ENCODE measurements around the gene LYZL4.

The LYZL4 gene

GRCh38 chr3:42439261-42440115 lies 29.1 kb upstream of the LYZL4 start:
- DNase-seq (ENCODE audit: low read depth in 1 of 2, low spot score in 1 of 2): no peak
- H3K27ac ChIP-seq (replicated peaks): no peak overlapping the region
- TF ChIP-seq GABPA (IDR thresholded peaks at IDR 0.05; ENCODE audit: low read depth): no peak
- no peak for TF ChIP-seq POLR2AphosphoS5 (IDR thresholded peaks at IDR 0.05; ENCODE audit: low read depth)
- TF ChIP-seq, protein P1, sequence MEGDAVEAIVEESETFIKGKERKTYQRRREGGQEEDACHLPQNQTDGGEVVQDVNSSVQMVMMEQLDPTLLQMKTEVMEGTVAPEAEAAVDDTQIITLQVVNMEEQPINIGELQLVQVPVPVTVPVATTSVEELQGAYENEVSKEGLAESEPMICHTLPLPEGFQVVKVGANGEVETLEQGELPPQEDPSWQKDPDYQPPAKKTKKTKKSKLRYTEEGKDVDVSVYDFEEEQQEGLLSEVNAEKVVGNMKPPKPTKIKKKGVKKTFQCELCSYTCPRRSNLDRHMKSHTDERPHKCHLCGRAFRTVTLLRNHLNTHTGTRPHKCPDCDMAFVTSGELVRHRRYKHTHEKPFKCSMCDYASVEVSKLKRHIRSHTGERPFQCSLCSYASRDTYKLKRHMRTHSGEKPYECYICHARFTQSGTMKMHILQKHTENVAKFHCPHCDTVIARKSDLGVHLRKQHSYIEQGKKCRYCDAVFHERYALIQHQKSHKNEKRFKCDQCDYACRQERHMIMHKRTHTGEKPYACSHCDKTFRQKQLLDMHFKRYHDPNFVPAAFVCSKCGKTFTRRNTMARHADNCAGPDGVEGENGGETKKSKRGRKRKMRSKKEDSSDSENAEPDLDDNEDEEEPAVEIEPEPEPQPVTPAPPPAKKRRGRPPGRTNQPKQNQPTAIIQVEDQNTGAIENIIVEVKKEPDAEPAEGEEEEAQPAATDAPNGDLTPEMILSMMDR (IDR thresholded peaks at IDR 0.05; ENCODE audit: insufficient read depth, low read length): no peak
- no peak for TF ChIP-seq SPI1 (IDR thresholded peaks at IDR 0.05; ENCODE audit: borderline replicate concordance, low read depth)
- TF ChIP-seq, protein P2, sequence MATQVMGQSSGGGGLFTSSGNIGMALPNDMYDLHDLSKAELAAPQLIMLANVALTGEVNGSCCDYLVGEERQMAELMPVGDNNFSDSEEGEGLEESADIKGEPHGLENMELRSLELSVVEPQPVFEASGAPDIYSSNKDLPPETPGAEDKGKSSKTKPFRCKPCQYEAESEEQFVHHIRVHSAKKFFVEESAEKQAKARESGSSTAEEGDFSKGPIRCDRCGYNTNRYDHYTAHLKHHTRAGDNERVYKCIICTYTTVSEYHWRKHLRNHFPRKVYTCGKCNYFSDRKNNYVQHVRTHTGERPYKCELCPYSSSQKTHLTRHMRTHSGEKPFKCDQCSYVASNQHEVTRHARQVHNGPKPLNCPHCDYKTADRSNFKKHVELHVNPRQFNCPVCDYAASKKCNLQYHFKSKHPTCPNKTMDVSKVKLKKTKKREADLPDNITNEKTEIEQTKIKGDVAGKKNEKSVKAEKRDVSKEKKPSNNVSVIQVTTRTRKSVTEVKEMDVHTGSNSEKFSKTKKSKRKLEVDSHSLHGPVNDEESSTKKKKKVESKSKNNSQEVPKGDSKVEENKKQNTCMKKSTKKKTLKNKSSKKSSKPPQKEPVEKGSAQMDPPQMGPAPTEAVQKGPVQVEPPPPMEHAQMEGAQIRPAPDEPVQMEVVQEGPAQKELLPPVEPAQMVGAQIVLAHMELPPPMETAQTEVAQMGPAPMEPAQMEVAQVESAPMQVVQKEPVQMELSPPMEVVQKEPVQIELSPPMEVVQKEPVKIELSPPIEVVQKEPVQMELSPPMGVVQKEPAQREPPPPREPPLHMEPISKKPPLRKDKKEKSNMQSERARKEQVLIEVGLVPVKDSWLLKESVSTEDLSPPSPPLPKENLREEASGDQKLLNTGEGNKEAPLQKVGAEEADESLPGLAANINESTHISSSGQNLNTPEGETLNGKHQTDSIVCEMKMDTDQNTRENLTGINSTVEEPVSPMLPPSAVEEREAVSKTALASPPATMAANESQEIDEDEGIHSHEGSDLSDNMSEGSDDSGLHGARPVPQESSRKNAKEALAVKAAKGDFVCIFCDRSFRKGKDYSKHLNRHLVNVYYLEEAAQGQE (IDR thresholded peaks at IDR 0.05; ENCODE audit: insufficient replicate concordance, low read depth): no peak
- no peak overlapping the region for H3K4me3 ChIP-seq (replicated peaks; ENCODE audit: insufficient read depth, low read length)
- no peaks in the 10 kb centered on the region for H3K27me3 ChIP-seq (ENCODE audit: insufficient read depth, poor library complexity, severe bottlenecking)

DNA sequence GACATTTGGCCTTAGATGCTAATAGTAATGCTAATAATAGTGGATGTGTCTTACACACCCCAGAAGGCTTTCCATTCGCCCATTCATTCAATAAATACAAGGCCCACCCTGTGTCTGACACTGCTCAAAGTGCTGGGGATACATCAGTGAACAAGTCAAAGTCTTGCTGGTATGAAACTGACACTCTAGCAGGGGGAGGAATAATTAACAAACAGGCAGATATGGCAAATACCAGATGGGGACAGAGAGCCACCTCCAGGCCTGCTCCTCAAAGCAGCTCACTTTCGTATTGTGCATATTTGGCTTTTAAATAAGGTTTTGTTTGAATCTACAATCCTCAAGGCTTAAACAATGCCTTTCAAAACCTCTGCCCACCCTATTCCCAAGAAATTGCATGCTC lies 28.3 kb upstream of the LYZL4 start:
- DNase-seq (ENCODE audit: low read depth in 1 of 2, low spot score in 1 of 2): no peak
- no peaks in the 10 kb centered on the region for H3K27me3 ChIP-seq (ENCODE audit: insufficient read depth, poor library complexity, severe bottlenecking)
- no peak overlapping the region for H3K27ac ChIP-seq (replicated peaks)
- TF ChIP-seq POLR2AphosphoS5 (IDR thresholded peaks at IDR 0.05; ENCODE audit: low read depth) (no peak), GABPA (IDR thresholded peaks at IDR 0.05; ENCODE audit: low read depth) (no peak), SPI1 (IDR thresholded peaks at IDR 0.05; ENCODE audit: borderline replicate concordance, low read depth) (no peak)
- TF ChIP-seq, protein P2 (IDR thresholded peaks at IDR 0.05; ENCODE audit: insufficient replicate concordance, low read depth): no peak
- TF ChIP-seq, protein P1 (IDR thresholded peaks at IDR 0.05; ENCODE audit: insufficient read depth, low read length): no peak
- H3K4me3 ChIP-seq (replicated peaks; ENCODE audit: insufficient read depth, low read length): no peak overlapping the region

GRCh38 chr3:42438193-42438592 lies 27.8 kb upstream of the LYZL4 start:
- H3K27ac ChIP-seq (replicated peaks): no peak overlapping the region
- no peak for DNase-seq (ENCODE audit: low read depth in 1 of 2, low spot score in 1 of 2)
- TF ChIP-seq, protein P2 (IDR thresholded peaks at IDR 0.05; ENCODE audit: insufficient replicate concordance, low read depth): no peak
- TF ChIP-seq, protein P1 (IDR thresholded peaks at IDR 0.05; ENCODE audit: insufficient read depth, low read length): no peak
- TF ChIP-seq POLR2AphosphoS5 (IDR thresholded peaks at IDR 0.05; ENCODE audit: low read depth): no peak
- TF ChIP-seq GABPA (IDR thresholded peaks at IDR 0.05; ENCODE audit: low read depth): no peak
- no peak for TF ChIP-seq SPI1 (IDR thresholded peaks at IDR 0.05; ENCODE audit: borderline replicate concordance, low read depth)
- H3K4me3 ChIP-seq (replicated peaks; ENCODE audit: insufficient read depth, low read length): no peak overlapping the region
- H3K27me3 ChIP-seq (ENCODE audit: insufficient read depth, poor library complexity, severe bottlenecking): no peaks in the 10 kb centered on the region
